SK-N-SH treated with all-trans-retinoic acid at 6 μM for 48 hours (cell line): ENCODE measurements around the gene ALS2CL.

Experiments
- ATAC-seq: fragments of 200-7000 bp; cut with Tn5 transposase; 3 replicates; pipeline ENCODE4 v1.9.1; 2020; ENCODE audit warnings: mild to moderate bottlenecking, moderate library complexity
- ARNTL ChIP-seq: fragments of 450-650 bp; formaldehyde crosslinking; IDR thresholded peaks from 2 replicates; pipeline ENCODE4 v1.5.0; 2020; ENCODE audit warnings: low read depth, mild to moderate bottlenecking, moderate library complexity, borderline replicate concordance
- BACH2 ChIP-seq: fragments of 250-450 bp; sonication (Bioruptor Pico); IDR thresholded peaks from 2 replicates; pipeline ENCODE4 v1.9.0; 2021; ENCODE audit warnings: mild to moderate bottlenecking, borderline replicate concordance
- CSDC2 ChIP-seq: fragments of 250-450 bp; sonication (Bioruptor Pico); IDR thresholded peaks from 2 replicates; pipeline ENCODE4 v1.5.0; 2020; ENCODE audit warnings: mild to moderate bottlenecking, moderate library complexity
- ESRRG ChIP-seq: fragments of 250-450 bp; sonication (Bioruptor Pico); IDR thresholded peaks from 2 replicates; pipeline ENCODE4 v1.6.1; 2021; ENCODE audit warnings: mild to moderate bottlenecking
- GLIS3 ChIP-seq: fragments of 250-450 bp; sonication (Bioruptor Pico); IDR thresholded peaks from 2 replicates; pipeline ENCODE4 v1.5.0; 2020; ENCODE audit warnings: mild to moderate bottlenecking, moderate library complexity
- OSR1 ChIP-seq: fragments of 250-450 bp; sonication (Bioruptor Pico); IDR thresholded peaks from 2 replicates; pipeline ENCODE4 v1.8.0; 2022; ENCODE audit warnings: moderate library complexity, mild to moderate bottlenecking, inconsistent platforms
- PPARA ChIP-seq: fragments of 250-450 bp; sonication (Bioruptor Pico); IDR thresholded peaks from 2 replicates; pipeline ENCODE4 v1.5.0; 2020; ENCODE audit warnings: mild to moderate bottlenecking, borderline replicate concordance
- SNAI2 ChIP-seq: fragments of 250-450 bp; sonication (Bioruptor Pico); IDR thresholded peaks from 2 replicates; pipeline ENCODE4 v1.5.0; 2020; ENCODE audit warnings: mild to moderate bottlenecking, moderate library complexity
- TCF4 ChIP-seq: fragments of 250-450 bp; sonication (Bioruptor Pico); IDR thresholded peaks from 2 replicates; pipeline ENCODE4 v1.8.0; 2021; ENCODE audit warnings: mild to moderate bottlenecking, moderate library complexity, borderline replicate concordance
- TOX ChIP-seq: fragments of 250-450 bp; sonication (Bioruptor Pico); IDR thresholded peaks from 2 replicates; pipeline ENCODE4 v1.8.0; 2021; ENCODE audit warnings: mild to moderate bottlenecking, moderate library complexity, borderline replicate concordance
- ZC3H10 ChIP-seq: fragments of 250-450 bp; sonication (Bioruptor Pico); IDR thresholded peaks from 2 replicates; pipeline ENCODE4 v1.5.1; 2021; ENCODE audit warnings: mild to moderate bottlenecking, moderate library complexity
- ZFP3 ChIP-seq: fragments of 250-450 bp; sonication (Bioruptor Pico); IDR thresholded peaks from 2 replicates; pipeline ENCODE4 v1.5.0; 2020; ENCODE audit warnings: mild to moderate bottlenecking, moderate library complexity
- ZNF565 ChIP-seq: fragments of 450-650 bp; formaldehyde crosslinking; conservative IDR thresholded peaks from 2 replicates; pipeline ENCODE4 v1.5.0; 2020; ENCODE audit warnings: low read depth, mild to moderate bottlenecking, moderate library complexity
- ZNF70 ChIP-seq: fragments of 450-650 bp; formaldehyde crosslinking; IDR thresholded peaks from 2 replicates; pipeline ENCODE4 v1.5.0; 2020; ENCODE audit warnings: mild to moderate bottlenecking, moderate library complexity
- TF ChIP-seq, protein P1 (sequence below): fragments of 250-450 bp; sonication (Bioruptor Pico); IDR thresholded peaks from 2 replicates; pipeline ENCODE4 v1.5.1; 2020; ENCODE audit warnings: low read depth, mild to moderate bottlenecking, moderate library complexity
- TF ChIP-seq, protein P2 (sequence below): fragments of 250-450 bp; sonication (Bioruptor Pico); IDR thresholded peaks from 2 replicates; pipeline ENCODE4 v1.8.0; 2020; ENCODE audit warnings: mild to moderate bottlenecking, moderate library complexity, borderline replicate concordance
- TF ChIP-seq, protein P3 (sequence below): fragments of 250-450 bp; sonication (Bioruptor Pico); IDR thresholded peaks from 2 replicates; pipeline ENCODE4 v1.5.1; 2021; ENCODE audit warnings: mild to moderate bottlenecking, moderate library complexity
- TF ChIP-seq, protein P4 (sequence below): fragments of 250-450 bp; sonication (Bioruptor Pico); IDR thresholded peaks from 2 replicates; pipeline ENCODE4 v1.8.0; 2021; ENCODE audit warnings: low read depth, mild to moderate bottlenecking, moderate library complexity, borderline replicate concordance
- TF ChIP-seq, protein P5 (sequence below): fragments of 250-450 bp; sonication (Bioruptor Pico); IDR thresholded peaks from 2 replicates; pipeline ENCODE4 v1.5.0; 2020; ENCODE audit warnings: mild to moderate bottlenecking, moderate library complexity

ALS2CL gene

DNA sequence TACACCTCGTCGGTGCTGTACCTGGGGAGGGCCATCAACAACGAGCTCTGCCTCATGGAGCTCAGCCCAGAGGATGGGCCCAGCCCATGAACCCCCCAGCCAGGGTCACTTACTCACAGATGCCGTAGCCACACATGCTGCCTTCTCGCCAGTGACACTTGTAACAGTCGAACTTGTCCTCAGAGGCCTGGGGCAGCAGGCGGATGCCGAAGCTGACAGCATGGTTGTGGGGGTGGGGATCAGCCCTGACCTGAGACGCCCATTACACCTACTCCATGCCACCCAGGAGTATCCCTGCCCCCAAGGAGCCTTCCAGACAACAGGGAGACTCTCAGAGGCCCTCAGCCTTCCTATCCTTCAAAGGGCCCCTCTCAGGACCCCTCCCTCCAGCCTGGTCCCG, 12.1 kb downstream of the ALS2CL start:
- TF ChIP-seq, protein P1, sequence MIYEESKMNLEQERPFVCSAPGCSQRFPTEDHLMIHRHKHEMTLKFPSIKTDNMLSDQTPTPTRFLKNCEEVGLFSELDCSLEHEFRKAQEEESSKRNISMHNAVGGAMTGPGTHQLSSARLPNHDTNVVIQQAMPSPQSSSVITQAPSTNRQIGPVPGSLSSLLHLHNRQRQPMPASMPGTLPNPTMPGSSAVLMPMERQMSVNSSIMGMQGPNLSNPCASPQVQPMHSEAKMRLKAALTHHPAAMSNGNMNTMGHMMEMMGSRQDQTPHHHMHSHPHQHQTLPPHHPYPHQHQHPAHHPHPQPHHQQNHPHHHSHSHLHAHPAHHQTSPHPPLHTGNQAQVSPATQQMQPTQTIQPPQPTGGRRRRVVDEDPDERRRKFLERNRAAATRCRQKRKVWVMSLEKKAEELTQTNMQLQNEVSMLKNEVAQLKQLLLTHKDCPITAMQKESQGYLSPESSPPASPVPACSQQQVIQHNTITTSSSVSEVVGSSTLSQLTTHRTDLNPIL (CRISPR knock-in tag), result no peak
- TF ChIP-seq TCF4, result no peak
- no peak for TF ChIP-seq TOX (CRISPR knock-in tag)
- no peak for TF ChIP-seq PPARA (CRISPR knock-in tag)
- no peak for TF ChIP-seq ZNF565 (CRISPR knock-in tag)
- TF ChIP-seq, protein P2, sequence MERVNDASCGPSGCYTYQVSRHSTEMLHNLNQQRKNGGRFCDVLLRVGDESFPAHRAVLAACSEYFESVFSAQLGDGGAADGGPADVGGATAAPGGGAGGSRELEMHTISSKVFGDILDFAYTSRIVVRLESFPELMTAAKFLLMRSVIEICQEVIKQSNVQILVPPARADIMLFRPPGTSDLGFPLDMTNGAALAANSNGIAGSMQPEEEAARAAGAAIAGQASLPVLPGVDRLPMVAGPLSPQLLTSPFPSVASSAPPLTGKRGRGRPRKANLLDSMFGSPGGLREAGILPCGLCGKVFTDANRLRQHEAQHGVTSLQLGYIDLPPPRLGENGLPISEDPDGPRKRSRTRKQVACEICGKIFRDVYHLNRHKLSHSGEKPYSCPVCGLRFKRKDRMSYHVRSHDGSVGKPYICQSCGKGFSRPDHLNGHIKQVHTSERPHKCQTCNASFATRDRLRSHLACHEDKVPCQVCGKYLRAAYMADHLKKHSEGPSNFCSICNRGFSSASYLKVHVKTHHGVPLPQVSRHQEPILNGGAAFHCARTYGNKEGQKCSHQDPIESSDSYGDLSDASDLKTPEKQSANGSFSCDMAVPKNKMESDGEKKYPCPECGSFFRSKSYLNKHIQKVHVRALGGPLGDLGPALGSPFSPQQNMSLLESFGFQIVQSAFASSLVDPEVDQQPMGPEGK (CRISPR knock-in tag), result no peak
- TF ChIP-seq, protein P3, sequence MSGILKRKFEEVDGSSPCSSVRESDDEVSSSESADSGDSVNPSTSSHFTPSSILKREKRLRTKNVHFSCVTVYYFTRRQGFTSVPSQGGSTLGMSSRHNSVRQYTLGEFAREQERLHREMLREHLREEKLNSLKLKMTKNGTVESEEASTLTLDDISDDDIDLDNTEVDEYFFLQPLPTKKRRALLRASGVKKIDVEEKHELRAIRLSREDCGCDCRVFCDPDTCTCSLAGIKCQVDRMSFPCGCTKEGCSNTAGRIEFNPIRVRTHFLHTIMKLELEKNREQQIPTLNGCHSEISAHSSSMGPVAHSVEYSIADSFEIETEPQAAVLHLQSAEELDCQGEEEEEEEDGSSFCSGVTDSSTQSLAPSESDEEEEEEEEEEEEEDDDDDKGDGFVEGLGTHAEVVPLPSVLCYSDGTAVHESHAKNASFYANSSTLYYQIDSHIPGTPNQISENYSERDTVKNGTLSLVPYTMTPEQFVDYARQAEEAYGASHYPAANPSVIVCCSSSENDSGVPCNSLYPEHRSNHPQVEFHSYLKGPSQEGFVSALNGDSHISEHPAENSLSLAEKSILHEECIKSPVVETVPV (CRISPR knock-in tag), result no peak
- no peak for TF ChIP-seq ZFP3
- no peak for TF ChIP-seq ARNTL (CRISPR knock-in tag)
- TF ChIP-seq ZC3H10 (CRISPR knock-in tag), result no peak
- TF ChIP-seq ZNF70 (CRISPR knock-in tag), result no peak
- TF ChIP-seq ESRRG (CRISPR knock-in tag), result no peak
- TF ChIP-seq, protein P4, sequence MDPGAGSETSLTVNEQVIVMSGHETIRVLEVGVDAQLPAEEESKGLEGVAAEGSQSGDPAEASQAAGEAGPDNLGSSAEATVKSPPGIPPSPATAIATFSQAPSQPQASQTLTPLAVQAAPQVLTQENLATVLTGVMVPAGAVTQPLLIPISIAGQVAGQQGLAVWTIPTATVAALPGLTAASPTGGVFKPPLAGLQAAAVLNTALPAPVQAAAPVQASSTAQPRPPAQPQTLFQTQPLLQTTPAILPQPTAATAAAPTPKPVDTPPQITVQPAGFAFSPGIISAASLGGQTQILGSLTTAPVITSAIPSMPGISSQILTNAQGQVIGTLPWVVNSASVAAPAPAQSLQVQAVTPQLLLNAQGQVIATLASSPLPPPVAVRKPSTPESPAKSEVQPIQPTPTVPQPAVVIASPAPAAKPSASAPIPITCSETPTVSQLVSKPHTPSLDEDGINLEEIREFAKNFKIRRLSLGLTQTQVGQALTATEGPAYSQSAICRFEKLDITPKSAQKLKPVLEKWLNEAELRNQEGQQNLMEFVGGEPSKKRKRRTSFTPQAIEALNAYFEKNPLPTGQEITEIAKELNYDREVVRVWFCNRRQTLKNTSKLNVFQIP, result no peak
- no peak for TF ChIP-seq OSR1 (CRISPR knock-in tag)
- TF ChIP-seq SNAI2 (CRISPR knock-in tag), result no peak
- no peak for TF ChIP-seq CSDC2 (CRISPR knock-in tag)
- no peak for ATAC-seq

DNA sequence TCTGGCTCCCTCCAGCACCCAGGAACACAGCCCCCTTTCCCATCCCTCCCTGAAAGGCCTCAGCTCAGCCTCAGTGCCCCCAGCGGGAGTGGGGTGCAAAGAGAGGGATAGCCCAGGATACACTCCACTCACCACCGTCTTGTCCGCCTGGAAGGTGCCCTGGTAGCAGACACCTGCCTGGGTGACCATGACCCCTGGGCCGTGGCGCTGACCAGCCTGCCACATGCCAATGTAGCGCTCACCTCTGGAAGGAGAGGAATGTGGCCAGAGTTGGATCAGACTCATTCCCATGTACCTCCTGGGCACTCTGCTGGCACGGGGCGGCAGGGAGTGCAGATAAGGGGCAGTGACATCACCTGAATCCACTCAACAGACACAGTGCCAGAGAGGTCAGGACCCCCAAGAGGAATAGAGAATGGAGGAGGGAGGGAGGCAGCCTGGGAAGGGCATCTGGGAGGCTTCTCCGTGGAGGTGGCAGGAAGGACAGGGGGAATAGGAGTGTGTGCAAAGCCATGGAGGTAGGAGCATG, 13.1 kb downstream of the ALS2CL start:
- TF ChIP-seq ARNTL (CRISPR knock-in tag), result no peak
- TF ChIP-seq, protein P2 (CRISPR knock-in tag), result no peak
- TF ChIP-seq ESRRG (CRISPR knock-in tag), result no peak
- no peak for TF ChIP-seq SNAI2 (CRISPR knock-in tag)
- no peak for TF ChIP-seq CSDC2 (CRISPR knock-in tag)
- TF ChIP-seq, protein P3 (CRISPR knock-in tag), result no peak
- no peak for ATAC-seq

DNA sequence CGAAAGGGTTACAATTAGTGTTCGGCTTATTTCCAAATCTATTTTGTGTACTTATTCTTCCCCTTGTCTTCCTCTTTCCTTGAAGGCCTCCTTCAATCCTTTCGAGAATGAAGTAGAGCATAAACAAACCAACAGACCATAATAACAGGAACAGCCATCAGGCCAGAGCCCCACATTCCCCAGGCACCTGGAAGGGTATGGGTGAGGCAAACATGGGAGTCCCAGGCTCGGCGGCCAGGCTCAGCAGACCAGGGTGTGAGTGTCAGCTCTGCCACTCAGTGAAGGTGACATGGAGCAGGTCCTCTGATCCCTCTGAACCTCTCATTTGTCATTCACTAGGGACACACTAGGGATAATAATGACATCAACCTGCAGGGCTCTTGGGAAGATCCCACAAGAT, 13.8 kb downstream of the ALS2CL start:
- ATAC-seq, result no peak
- TF ChIP-seq TCF4, result no peak
- TF ChIP-seq ESRRG (CRISPR knock-in tag), result no peak
- TF ChIP-seq ZNF565 (CRISPR knock-in tag), result no peak
- no peak for TF ChIP-seq GLIS3 (CRISPR knock-in tag)
- TF ChIP-seq, protein P3 (CRISPR knock-in tag), result no peak
- no peak for TF ChIP-seq CSDC2 (CRISPR knock-in tag)
- TF ChIP-seq PPARA (CRISPR knock-in tag), result no peak
- TF ChIP-seq, protein P4, result no peak
- TF ChIP-seq ZNF70 (CRISPR knock-in tag), result no peak
- no peak for TF ChIP-seq ZC3H10 (CRISPR knock-in tag)
- no peak for TF ChIP-seq SNAI2 (CRISPR knock-in tag)
- no peak for TF ChIP-seq TOX (CRISPR knock-in tag)
- TF ChIP-seq, protein P5, sequence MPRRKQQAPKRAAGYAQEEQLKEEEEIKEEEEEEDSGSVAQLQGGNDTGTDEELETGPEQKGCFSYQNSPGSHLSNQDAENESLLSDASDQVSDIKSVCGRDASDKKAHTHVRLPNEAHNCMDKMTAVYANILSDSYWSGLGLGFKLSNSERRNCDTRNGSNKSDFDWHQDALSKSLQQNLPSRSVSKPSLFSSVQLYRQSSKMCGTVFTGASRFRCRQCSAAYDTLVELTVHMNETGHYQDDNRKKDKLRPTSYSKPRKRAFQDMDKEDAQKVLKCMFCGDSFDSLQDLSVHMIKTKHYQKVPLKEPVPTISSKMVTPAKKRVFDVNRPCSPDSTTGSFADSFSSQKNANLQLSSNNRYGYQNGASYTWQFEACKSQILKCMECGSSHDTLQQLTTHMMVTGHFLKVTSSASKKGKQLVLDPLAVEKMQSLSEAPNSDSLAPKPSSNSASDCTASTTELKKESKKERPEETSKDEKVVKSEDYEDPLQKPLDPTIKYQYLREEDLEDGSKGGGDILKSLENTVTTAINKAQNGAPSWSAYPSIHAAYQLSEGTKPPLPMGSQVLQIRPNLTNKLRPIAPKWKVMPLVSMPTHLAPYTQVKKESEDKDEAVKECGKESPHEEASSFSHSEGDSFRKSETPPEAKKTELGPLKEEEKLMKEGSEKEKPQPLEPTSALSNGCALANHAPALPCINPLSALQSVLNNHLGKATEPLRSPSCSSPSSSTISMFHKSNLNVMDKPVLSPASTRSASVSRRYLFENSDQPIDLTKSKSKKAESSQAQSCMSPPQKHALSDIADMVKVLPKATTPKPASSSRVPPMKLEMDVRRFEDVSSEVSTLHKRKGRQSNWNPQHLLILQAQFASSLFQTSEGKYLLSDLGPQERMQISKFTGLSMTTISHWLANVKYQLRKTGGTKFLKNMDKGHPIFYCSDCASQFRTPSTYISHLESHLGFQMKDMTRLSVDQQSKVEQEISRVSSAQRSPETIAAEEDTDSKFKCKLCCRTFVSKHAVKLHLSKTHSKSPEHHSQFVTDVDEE (CRISPR knock-in tag), result no peak
- no peak for TF ChIP-seq BACH2 (CRISPR knock-in tag)
